Measurements from ENCODE around the gene RAB3A.

DNA sequence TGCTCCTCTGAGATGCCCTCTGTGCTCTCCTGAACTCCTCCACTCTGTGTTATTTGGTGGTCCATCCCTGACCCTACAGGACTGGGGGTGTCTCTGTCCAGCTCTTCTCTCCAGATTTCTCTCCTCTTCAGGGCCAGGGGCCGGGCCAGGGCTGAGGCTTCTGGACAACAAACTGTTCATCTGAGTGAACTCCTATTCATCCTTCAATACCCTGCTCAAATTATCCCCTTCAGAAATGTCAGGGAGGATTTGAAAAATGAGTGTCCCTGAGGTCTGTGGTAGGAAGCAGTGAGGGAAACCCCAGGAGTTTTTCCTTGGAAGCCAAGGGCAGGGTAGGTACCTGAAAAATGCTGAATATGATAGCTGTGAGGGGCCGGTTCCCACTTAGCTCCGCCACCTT lies 14.8 kb upstream of the RAB3A start:
- TF ChIP-seq KDM5A (IDR thresholded peaks at IDR 0.05) (no peak), RAD21 (conservative IDR thresholded peaks at IDR 0.05 in 1 of 2, IDR thresholded peaks at IDR 0.05 in 1 of 2) (no peak), CEBPB (IDR thresholded peaks at IDR 0.05) (no peak), NR3C1 (IDR thresholded peaks at IDR 0.05) (no peak), CHD2 (IDR thresholded peaks at IDR 0.05; ENCODE audit: low read length, partially characterized antibody) (no peak), POLR2A (IDR thresholded peaks at IDR 0.05; ENCODE audit: low read length) (no peak), MAZ (IDR thresholded peaks at IDR 0.05; ENCODE audit: borderline replicate concordance, low read depth, low read length) (no peak), CBX2 (IDR thresholded peaks at IDR 0.05; ENCODE audit: borderline replicate concordance, low read depth) (no peak), CBX8 (IDR thresholded peaks at IDR 0.05) (no peak), SMC3 (IDR thresholded peaks at IDR 0.05) (no peak), EP300 (IDR thresholded peaks at IDR 0.05) (no peak)
- TF ChIP-seq, protein P1, sequence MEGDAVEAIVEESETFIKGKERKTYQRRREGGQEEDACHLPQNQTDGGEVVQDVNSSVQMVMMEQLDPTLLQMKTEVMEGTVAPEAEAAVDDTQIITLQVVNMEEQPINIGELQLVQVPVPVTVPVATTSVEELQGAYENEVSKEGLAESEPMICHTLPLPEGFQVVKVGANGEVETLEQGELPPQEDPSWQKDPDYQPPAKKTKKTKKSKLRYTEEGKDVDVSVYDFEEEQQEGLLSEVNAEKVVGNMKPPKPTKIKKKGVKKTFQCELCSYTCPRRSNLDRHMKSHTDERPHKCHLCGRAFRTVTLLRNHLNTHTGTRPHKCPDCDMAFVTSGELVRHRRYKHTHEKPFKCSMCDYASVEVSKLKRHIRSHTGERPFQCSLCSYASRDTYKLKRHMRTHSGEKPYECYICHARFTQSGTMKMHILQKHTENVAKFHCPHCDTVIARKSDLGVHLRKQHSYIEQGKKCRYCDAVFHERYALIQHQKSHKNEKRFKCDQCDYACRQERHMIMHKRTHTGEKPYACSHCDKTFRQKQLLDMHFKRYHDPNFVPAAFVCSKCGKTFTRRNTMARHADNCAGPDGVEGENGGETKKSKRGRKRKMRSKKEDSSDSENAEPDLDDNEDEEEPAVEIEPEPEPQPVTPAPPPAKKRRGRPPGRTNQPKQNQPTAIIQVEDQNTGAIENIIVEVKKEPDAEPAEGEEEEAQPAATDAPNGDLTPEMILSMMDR (IDR thresholded peaks at IDR 0.05): no peak
- TF ChIP-seq, protein P2, sequence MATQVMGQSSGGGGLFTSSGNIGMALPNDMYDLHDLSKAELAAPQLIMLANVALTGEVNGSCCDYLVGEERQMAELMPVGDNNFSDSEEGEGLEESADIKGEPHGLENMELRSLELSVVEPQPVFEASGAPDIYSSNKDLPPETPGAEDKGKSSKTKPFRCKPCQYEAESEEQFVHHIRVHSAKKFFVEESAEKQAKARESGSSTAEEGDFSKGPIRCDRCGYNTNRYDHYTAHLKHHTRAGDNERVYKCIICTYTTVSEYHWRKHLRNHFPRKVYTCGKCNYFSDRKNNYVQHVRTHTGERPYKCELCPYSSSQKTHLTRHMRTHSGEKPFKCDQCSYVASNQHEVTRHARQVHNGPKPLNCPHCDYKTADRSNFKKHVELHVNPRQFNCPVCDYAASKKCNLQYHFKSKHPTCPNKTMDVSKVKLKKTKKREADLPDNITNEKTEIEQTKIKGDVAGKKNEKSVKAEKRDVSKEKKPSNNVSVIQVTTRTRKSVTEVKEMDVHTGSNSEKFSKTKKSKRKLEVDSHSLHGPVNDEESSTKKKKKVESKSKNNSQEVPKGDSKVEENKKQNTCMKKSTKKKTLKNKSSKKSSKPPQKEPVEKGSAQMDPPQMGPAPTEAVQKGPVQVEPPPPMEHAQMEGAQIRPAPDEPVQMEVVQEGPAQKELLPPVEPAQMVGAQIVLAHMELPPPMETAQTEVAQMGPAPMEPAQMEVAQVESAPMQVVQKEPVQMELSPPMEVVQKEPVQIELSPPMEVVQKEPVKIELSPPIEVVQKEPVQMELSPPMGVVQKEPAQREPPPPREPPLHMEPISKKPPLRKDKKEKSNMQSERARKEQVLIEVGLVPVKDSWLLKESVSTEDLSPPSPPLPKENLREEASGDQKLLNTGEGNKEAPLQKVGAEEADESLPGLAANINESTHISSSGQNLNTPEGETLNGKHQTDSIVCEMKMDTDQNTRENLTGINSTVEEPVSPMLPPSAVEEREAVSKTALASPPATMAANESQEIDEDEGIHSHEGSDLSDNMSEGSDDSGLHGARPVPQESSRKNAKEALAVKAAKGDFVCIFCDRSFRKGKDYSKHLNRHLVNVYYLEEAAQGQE (IDR thresholded peaks at IDR 0.05): no peak

Measured in A549 (cell line).